Measurements from ENCODE around the gene FBXO5. TPM values are rescaled to one million over a fixed set of nuclear protein-coding genes. Genes with fewer than 3 reads are reported as not detected.

The FBXO5 gene
- total RNA-seq, 5 donors from 2014 or later (not counting 1 experiment from before 2014, with no cell fraction given): 4.4 to 9.3 (median 8.1) TPM

DNA sequence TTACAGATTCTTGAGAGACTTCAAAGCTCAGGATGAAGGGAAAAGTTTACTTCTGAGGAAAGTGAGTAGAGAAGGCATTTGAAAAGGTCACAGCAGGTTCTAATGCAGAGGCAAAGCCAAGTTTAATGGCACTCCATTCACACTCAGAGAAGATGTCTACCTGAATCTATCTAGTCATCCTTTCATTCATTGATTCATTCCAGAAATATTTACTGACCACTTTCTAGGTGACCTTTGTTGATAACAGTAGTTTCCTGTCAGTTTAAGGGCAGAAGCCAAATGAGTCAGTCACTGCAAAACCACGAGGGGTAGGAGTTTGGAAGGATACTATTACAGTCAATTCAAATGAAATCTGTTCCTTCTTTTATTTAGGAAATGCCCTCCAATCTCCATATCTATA is 30.8 kb downstream of the FBXO5 start:
- CTCF ChIA-PET: interaction anchor here in 1 of 2 donors (0.7 kb wide), 1 partner anchor 137 kb away, joined by 3 read pairs; no protein-coding TSS in a partner anchor

DNA sequence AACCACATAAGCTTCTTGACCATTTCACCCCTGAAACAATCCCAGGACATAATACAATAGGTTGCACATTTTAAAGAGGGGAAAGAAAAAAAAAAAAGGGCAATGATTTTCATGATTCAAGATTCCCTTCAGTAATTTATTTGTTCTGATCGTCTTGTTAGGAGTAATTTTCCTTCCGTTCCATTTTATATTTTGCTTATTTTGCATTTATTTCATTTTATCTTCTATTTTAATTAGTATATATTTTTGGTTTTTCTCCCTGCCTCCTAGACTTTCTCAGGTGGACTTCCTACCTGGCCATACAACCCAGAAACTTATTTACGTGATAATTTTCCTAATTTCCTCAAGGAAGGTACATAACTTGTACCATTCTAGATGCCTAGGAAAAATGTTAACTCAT is 32.6 kb downstream of the FBXO5 start:
- H3K9me3 Mint-ChIP-seq: no peaks in the 10 kb centered on the region
- H3K36me3 ChIP-seq (ENCODE audit: control insufficient read depth in 2 of 2, extremely low read depth in 1 of 2, insufficient read depth in 1 of 2, low read length in 1 of 2): no peaks in the 10 kb centered on the region

More for the DNA sequence above, 30.8 kb downstream of the FBXO5 start:
- no peak for DNase-seq
- H3K27me3 Mint-ChIP-seq: peaks cover 21 to 27% of the 10 kb centered on the region in 2 donors
- no peaks in the 10 kb centered on the region for H3K9me3 Mint-ChIP-seq
- H3K4me3 Mint-ChIP-seq: no peak overlapping the region
- no CpG with 5 or more reads among the region's 1 CpG for WGBS (ENCODE audit: insufficient coverage)
- Histone ChIP-seq H3K27ac (ENCODE audit: low read length) (no peak overlapping the region), H3K27me3 (replicated peaks in 1 of 2; ENCODE audit: control insufficient read depth in 2 of 2, extremely low read depth in 1 of 2, insufficient read depth in 2 of 2, low read length in 1 of 2) (peaks cover 0 to 10% of the 10 kb centered on the region in 2 experiments), H3K9me3 (no peaks in the 10 kb centered on the region), H3K36me3 (ENCODE audit: control insufficient read depth in 2 of 2, extremely low read depth in 1 of 2, insufficient read depth in 1 of 2, low read length in 1 of 2) (no peaks in the 10 kb centered on the region), H3K4me3 (ENCODE audit: control insufficient read depth in 1 of 2, extremely low read depth in 1 of 2, low read length in 1 of 2) (no peak overlapping the region), H3K4me1 (ENCODE audit: control insufficient read depth in 1 of 2, extremely low read depth in 1 of 2, insufficient read depth in 2 of 2, low read length in 2 of 2) (peaks cover 2% of the 10 kb centered on the region in 2 experiments)
- H3K27ac Mint-ChIP-seq: no peak overlapping the region
- no peak for ATAC-seq (replicated peaks in 1 of 4)
- H3K36me3 Mint-ChIP-seq: no peaks in the 10 kb centered on the region
- peaks cover 10% of the 10 kb centered on the region in 3 donors for H3K4me1 Mint-ChIP-seq
- POLR2A ChIA-PET: no interaction called here

DNA sequence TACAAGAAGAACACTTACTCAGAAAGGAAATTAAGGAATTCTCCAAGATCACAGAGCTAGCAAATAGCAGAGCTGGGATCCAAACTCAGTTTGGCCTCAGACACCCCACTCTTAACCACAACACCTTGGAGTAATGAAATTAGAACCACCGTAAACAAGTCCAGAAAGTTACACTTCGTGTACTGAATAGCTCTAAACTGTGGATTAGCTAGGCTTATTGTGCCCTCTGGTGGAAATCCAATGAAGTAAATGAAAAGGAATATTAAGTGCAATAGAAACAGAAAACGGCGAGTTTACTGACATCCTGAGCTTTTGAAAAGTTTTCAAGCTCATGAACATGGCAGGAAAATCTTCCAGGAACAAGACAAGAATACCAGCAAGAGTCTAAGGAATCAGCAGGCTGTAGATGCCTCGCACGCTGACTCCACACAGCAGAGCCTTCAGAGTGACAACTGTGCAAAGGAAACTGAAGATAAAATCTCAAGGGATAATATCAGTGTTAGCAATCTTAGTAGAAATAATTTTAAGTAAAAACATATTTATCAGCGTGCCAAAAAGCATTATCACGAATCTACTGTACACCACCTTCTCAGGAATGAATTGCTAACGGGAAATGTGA is 34.6 kb downstream of the FBXO5 start:
- no peaks in the 10 kb centered on the region for H3K9me3 ChIP-seq
- ChIA-PET POLR2A (interaction anchor here (0.6 kb wide), 3 partner anchors 8 to 650 kb away, joined by 3 to 11 read pairs (median 4); no protein-coding TSS in a partner anchor), CTCF (interaction anchor here (0.6 to 1.5 kb wide), 26 partner anchors 9 to 1506 kb away, joined by 3 to 18 read pairs (median 4); no protein-coding TSS in a partner anchor)
- H3K4me1 ChIP-seq (ENCODE audit: control insufficient read depth in 1 of 2, extremely low read depth in 1 of 2, insufficient read depth in 2 of 2, low read length in 2 of 2): peaks cover 2% of the 10 kb centered on the region in 2 experiments
- peak; percentile 48 to 69 (median 54) for ATAC-seq (replicated peaks in 1 of 4)
- Mint-ChIP-seq H3K9me3 (no peaks in the 10 kb centered on the region), H3K36me3 (no peaks in the 10 kb centered on the region), H3K4me1 (peaks cover 10% of the 10 kb centered on the region in 3 donors), H3K27ac (no peak overlapping the region), H3K27me3 (peaks cover 22 to 25% of the 10 kb centered on the region in 2 donors), H3K4me3 (peak overlapping the region in 1 of 3 donors; percentile 22)
- H3K27ac ChIP-seq (ENCODE audit: low read length): no peak overlapping the region
- peaks cover 2 to 5% of the 10 kb centered on the region in 2 experiments for H3K27me3 ChIP-seq (replicated peaks in 1 of 2; ENCODE audit: control insufficient read depth in 2 of 2, extremely low read depth in 1 of 2, insufficient read depth in 2 of 2, low read length in 1 of 2)
- WGBS (ENCODE audit: insufficient coverage): 0% methylated on average over 2 of the region's 9 CpGs
- H3K4me3 ChIP-seq (ENCODE audit: control insufficient read depth in 1 of 2, extremely low read depth in 1 of 2, low read length in 1 of 2): no peak overlapping the region
- H3K36me3 ChIP-seq (ENCODE audit: control insufficient read depth in 2 of 2, extremely low read depth in 1 of 2, insufficient read depth in 1 of 2, low read length in 1 of 2): no peaks in the 10 kb centered on the region
- DNase-seq: peak in 2 of 35 experiments; percentile 5 to 55

More for the DNA sequence above, 32.6 kb downstream of the FBXO5 start:
- ATAC-seq (replicated peaks in 1 of 4) (no peak), DNase-seq (no peak)
- peaks cover 10% of the 10 kb centered on the region in 3 donors for H3K4me1 Mint-ChIP-seq
- Histone ChIP-seq H3K4me1 (ENCODE audit: control insufficient read depth in 1 of 2, extremely low read depth in 1 of 2, insufficient read depth in 2 of 2, low read length in 2 of 2) (peaks cover 2% of the 10 kb centered on the region in 2 experiments), H3K27me3 (replicated peaks in 1 of 2; ENCODE audit: control insufficient read depth in 2 of 2, extremely low read depth in 1 of 2, insufficient read depth in 2 of 2, low read length in 1 of 2) (peaks cover 1 to 7% of the 10 kb centered on the region in 2 experiments), H3K9me3 (no peaks in the 10 kb centered on the region), H3K27ac (ENCODE audit: low read length) (no peak overlapping the region), H3K4me3 (ENCODE audit: control insufficient read depth in 1 of 2, extremely low read depth in 1 of 2, low read length in 1 of 2) (no peak overlapping the region)
- WGBS (ENCODE audit: insufficient coverage): 100% methylated on average over 1 of the region's 3 CpGs
- no peak overlapping the region for H3K27ac Mint-ChIP-seq
- no peaks in the 10 kb centered on the region for H3K36me3 Mint-ChIP-seq
- no peak overlapping the region for H3K4me3 Mint-ChIP-seq
- peaks cover 18 to 25% of the 10 kb centered on the region in 2 donors for H3K27me3 Mint-ChIP-seq
- ChIA-PET POLR2A (no interaction called here), CTCF (interaction anchor here (0.8 to 1.1 kb wide), 3 partner anchors 8 to 71 kb away, joined by 3 to 4 read pairs (median 3); no protein-coding TSS in a partner anchor)

DNA sequence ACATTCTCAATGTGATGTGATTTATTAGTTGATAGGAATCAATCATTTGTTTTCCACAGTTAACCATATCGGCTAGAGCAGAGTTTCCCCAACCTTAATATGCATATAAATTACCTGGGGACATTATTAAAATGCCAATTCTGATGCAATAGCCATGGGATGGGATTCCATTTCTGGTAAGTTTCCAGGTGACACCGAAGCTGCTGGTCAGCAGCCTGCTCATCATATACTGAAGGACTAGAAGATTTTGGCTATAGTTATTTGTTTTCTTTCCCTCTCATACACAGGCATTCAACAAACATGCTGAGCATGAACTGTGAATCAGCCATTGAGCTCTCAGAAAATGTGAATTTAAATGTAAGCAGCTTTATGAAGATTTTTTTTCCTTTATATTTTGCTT is 35.8 kb downstream of the FBXO5 start:
- Mint-ChIP-seq H3K27me3 (peaks cover 24 to 25% of the 10 kb centered on the region in 2 donors), H3K9me3 (no peaks in the 10 kb centered on the region), H3K4me1 (peaks cover 10% of the 10 kb centered on the region in 3 donors), H3K4me3 (no peak overlapping the region), H3K27ac (no peak overlapping the region), H3K36me3 (no peaks in the 10 kb centered on the region)
- H3K4me3 ChIP-seq (ENCODE audit: control insufficient read depth in 1 of 2, extremely low read depth in 1 of 2, low read length in 1 of 2): no peak overlapping the region
- ChIA-PET CTCF (interaction anchor here (0.6 to 1.5 kb wide), 4 partner anchors 8 to 81 kb away, joined by 3 to 6 read pairs (median 4); no protein-coding TSS in a partner anchor), POLR2A (interaction anchor here in 1 of 2 donors (0.5 kb wide), 1 partner anchor 61 kb away, joined by 3 read pairs; no protein-coding TSS in a partner anchor)
- H3K27ac ChIP-seq (ENCODE audit: low read length): no peak overlapping the region
- H3K9me3 ChIP-seq: no peaks in the 10 kb centered on the region
- no peak for DNase-seq
- no CpG with 5 or more reads among the region's 2 CpGs for WGBS (ENCODE audit: insufficient coverage)
- peaks cover 2 to 5% of the 10 kb centered on the region in 2 experiments for H3K27me3 ChIP-seq (replicated peaks in 1 of 2; ENCODE audit: control insufficient read depth in 2 of 2, extremely low read depth in 1 of 2, insufficient read depth in 2 of 2, low read length in 1 of 2)
- H3K36me3 ChIP-seq (ENCODE audit: control insufficient read depth in 2 of 2, extremely low read depth in 1 of 2, insufficient read depth in 1 of 2, low read length in 1 of 2): no peaks in the 10 kb centered on the region
- peaks cover 2% of the 10 kb centered on the region in 2 experiments for H3K4me1 ChIP-seq (ENCODE audit: control insufficient read depth in 1 of 2, extremely low read depth in 1 of 2, insufficient read depth in 2 of 2, low read length in 2 of 2)
- no peak for ATAC-seq (replicated peaks in 1 of 4)

DNA sequence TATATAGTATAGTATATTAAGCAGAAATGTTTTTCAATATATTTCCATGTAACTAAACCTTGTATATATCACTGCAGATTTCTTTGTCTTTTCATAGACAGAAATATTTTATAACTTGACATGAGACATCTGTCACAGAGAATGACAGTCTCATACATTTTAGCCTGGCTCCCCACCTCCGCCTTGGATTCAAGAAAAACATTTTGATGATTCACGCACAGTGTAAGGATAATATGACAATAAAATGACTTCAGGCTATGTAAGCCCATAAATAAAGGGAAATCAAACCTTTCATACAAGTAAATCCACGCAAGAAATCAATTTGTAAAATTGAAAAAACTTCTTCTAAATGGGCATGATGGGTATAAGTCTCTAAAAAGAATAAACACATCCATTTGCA is 36.4 kb downstream of the FBXO5 start:
- no peak for DNase-seq
- no peak for ATAC-seq (replicated peaks in 1 of 4)
- Histone ChIP-seq H3K27me3 (replicated peaks in 1 of 2; ENCODE audit: control insufficient read depth in 2 of 2, extremely low read depth in 1 of 2, insufficient read depth in 2 of 2, low read length in 1 of 2) (peaks cover 2 to 5% of the 10 kb centered on the region in 2 experiments), H3K9me3 (no peaks in the 10 kb centered on the region), H3K27ac (ENCODE audit: low read length) (no peak overlapping the region), H3K36me3 (ENCODE audit: control insufficient read depth in 2 of 2, extremely low read depth in 1 of 2, insufficient read depth in 1 of 2, low read length in 1 of 2) (no peaks in the 10 kb centered on the region), H3K4me3 (ENCODE audit: control insufficient read depth in 1 of 2, extremely low read depth in 1 of 2, low read length in 1 of 2) (no peak overlapping the region), H3K4me1 (ENCODE audit: control insufficient read depth in 1 of 2, extremely low read depth in 1 of 2, insufficient read depth in 2 of 2, low read length in 2 of 2) (peaks cover 2% of the 10 kb centered on the region in 2 experiments)
- no peak overlapping the region for H3K4me3 Mint-ChIP-seq
- H3K9me3 Mint-ChIP-seq: no peaks in the 10 kb centered on the region
- H3K27ac Mint-ChIP-seq: no peak overlapping the region
- H3K36me3 Mint-ChIP-seq: no peaks in the 10 kb centered on the region
- WGBS (ENCODE audit: insufficient coverage): no CpG with 5 or more reads among the region's 3 CpGs
- peaks cover 10% of the 10 kb centered on the region in 3 donors for H3K4me1 Mint-ChIP-seq
- ChIA-PET POLR2A (no interaction called here), CTCF (no interaction called here)
- H3K27me3 Mint-ChIP-seq: peaks cover 24 to 28% of the 10 kb centered on the region in 2 donors

DNA sequence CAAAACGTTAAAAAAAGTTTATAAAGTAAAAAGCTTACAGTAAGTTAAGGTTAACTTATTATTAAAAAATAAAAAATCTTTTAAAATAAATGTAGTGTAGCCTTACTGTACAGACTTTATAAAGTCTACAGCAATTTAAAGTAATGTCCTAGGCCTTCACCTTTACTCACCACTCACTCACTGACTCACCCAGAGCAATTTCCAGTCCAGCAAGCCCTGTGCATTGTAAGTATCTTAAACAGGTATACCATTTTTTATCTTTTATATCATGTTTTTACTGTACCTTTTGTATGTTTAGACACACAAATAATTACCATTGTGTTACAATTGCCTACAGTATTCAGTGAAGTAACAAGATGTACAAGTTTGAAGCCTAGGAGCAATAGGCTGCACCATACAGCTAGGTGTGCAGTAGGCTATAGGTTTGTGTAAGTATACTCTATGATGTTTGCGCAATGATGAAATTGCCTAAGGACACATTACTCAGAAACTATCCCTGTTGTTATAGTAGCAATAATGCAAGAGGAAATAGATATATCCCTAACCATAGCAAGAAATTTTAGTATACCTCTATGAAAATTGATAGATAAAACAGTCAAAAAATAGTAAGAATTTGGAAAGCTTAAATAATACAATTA is 39.5 kb downstream of the FBXO5 start:
- POLR2A ChIA-PET: no interaction called here
- no CpG with 5 or more reads among the region's 2 CpGs for WGBS (ENCODE audit: insufficient coverage)

More for the DNA sequence above, 39.5 kb downstream of the FBXO5 start:
- ATAC-seq (replicated peaks in 1 of 4) (no peak), DNase-seq (no peak)
- Mint-ChIP-seq H3K4me1 (peaks cover 6 to 10% (median 8%) of the 10 kb centered on the region in 3 donors), H3K27ac (no peak overlapping the region), H3K36me3 (no peaks in the 10 kb centered on the region), H3K9me3 (no peaks in the 10 kb centered on the region), H3K27me3 (peaks cover 32 to 35% of the 10 kb centered on the region in 2 donors), H3K4me3 (no peak overlapping the region)
- peaks cover 1 to 2% of the 10 kb centered on the region in 2 experiments for H3K4me1 ChIP-seq (ENCODE audit: control insufficient read depth in 1 of 2, extremely low read depth in 1 of 2, insufficient read depth in 2 of 2, low read length in 2 of 2)
- CTCF ChIA-PET: interaction anchor here in 1 of 2 donors (0.8 to 1.6 kb wide), 2 partner anchors 11 to 16 kb away, joined by 3 read pairs; no protein-coding TSS in a partner anchor
- peaks cover 2 to 7% of the 10 kb centered on the region in 2 experiments for H3K27me3 ChIP-seq (replicated peaks in 1 of 2; ENCODE audit: control insufficient read depth in 2 of 2, extremely low read depth in 1 of 2, insufficient read depth in 2 of 2, low read length in 1 of 2)
- H3K36me3 ChIP-seq (ENCODE audit: control insufficient read depth in 2 of 2, extremely low read depth in 1 of 2, insufficient read depth in 1 of 2, low read length in 1 of 2): no peaks in the 10 kb centered on the region
- H3K9me3 ChIP-seq: no peaks in the 10 kb centered on the region
- no peak overlapping the region for H3K4me3 ChIP-seq (ENCODE audit: control insufficient read depth in 1 of 2, extremely low read depth in 1 of 2, low read length in 1 of 2)
- no peak overlapping the region for H3K27ac ChIP-seq (ENCODE audit: low read length)
